ENCODE results near the gene LANCL2.
"Not testable (repeated sequence)": the region's sequence is repeated elsewhere in the genome, so short reads cannot be mapped to it uniquely, and the experiment has no call there.

Gene LANCL2

DNA sequence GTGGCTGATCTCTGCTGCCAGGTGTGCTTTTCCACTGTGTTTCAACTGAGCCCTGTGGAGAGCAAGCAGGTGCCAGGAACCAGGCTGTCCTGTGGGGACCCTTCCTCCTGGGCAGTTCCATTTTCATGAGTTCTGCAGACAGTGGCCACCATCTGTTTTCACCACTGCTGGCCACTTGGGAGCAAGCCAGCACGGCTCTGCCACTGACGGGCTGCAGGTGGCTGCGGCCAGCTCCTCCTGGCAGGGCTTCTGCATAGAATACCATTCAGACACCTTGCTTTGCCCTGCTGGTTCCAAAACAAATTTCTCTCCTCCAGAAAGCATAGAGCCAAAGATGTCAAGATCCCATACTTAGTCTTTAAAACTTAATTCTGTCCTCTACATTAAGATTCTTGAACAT lies 48.3 kb downstream of the LANCL2 start:
- Mint-ChIP-seq H3K4me3 (no peak overlapping the region), H3K27me3 (no peaks in the 10 kb centered on the region), H3K27ac (no peak overlapping the region), H3K36me3 (peaks cover 5% of the 10 kb centered on the region), H3K9me3 (no peaks in the 10 kb centered on the region), H3K4me1 (peaks cover 3% of the 10 kb centered on the region)

DNA sequence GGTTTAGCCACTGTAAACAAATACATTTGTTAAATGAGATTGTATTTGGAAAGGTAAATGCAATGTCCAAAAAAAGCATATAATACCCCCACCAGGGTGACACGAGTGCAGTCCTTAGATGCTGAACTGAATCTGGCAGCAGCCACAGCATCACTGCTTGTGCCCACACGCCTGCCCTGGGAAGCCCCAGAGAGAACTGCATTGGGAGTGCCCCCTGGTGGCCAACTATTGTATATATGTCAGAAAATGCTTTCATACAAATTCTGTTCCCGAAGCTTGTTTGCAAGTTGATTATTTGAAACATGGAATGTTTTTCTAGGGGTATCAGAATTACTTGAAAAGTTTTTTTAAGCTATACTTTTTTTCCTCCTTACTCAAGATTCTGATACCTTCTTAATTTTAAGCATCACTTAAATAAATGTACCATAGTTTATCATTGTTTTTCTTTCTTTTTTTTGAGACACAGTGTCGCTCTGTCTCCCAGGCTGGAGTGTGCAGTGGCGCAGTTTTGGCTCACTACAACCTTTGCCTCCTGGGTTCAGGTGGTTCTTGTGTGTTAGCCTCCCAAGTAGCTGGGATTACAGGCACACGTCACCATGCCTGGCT lies 50.1 kb downstream of the LANCL2 start:
- Mint-ChIP-seq H3K4me1 (peaks cover 3% of the 10 kb centered on the region), H3K4me3 (no peak overlapping the region), H3K9me3 (no peaks in the 10 kb centered on the region), H3K27me3 (no peaks in the 10 kb centered on the region), H3K36me3 (peaks cover 7% of the 10 kb centered on the region), H3K27ac (peak overlapping the region; percentile 12)

DNA sequence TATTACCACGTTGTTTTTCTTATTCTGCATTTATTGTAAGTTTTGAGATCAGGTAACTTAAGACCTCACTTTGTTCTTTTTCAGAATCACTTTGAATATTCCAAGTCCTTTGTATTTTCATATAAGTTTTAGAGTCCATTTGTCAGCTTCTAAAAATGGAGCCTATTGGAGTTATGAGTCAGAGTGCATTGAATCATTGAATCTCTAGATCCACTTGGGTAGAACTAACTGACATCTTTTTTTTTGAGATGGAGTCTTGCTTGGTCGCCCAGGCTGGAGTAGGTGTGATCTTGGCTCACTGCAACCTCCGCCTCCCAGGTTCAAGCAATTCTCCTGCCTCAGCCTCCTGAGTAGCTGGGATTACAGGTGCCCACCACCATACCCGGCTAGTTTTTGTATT lies 52.3 kb downstream of the LANCL2 start:
- H3K27me3 Mint-ChIP-seq, H3K27ac Mint-ChIP-seq, H3K4me3 Mint-ChIP-seq, H3K36me3 Mint-ChIP-seq, H3K4me1 Mint-ChIP-seq, H3K9me3 Mint-ChIP-seq: not testable (repeated sequence)

DNA sequence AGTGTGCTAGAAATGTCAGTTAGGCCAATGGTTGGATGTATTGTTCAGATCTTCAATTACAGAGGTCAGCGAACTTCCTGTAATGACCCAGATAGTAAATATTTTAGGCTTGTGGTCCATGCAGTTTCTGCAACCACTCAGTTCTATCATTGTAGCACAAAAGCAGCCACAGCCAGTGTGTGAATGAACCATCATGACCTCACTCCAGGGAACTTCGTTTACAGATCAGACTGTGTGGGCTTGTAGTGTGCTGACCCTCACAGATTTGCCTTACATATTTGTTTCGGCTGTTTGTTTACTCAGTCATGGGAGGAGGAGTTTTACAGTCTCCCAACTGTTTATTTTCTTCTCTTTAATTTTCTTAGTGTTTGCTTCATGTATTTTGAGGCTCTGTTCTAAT lies 55.4 kb downstream of the LANCL2 start:
- Mint-ChIP-seq H3K27me3 (no peaks in the 10 kb centered on the region), H3K4me1 (no peaks in the 10 kb centered on the region), H3K9me3 (no peaks in the 10 kb centered on the region), H3K4me3 (no peak overlapping the region), H3K36me3 (peaks cover 5% of the 10 kb centered on the region), H3K27ac (no peak overlapping the region)

DNA sequence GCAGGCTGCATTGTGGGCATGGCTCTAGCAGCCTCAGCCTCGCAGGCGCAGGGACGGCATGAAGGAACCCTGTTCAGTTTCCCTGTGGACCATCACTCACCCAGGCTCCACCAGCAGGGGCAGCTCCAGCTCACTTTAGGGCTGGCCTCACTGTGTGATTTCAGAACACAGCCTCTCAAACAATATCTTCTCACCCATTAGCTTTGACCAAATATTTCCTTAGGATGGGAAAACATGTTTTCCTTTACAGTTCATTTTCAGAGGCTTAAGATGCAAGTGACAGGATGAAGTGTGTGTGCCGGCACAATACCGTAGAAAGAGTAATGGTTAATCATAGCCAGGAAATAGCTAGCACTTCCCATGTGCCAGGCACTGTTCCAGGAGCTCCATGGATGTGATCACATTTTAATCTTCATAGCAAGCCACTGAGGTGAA lies 58.2 kb downstream of the LANCL2 start:
- Mint-ChIP-seq H3K4me3 (no peak overlapping the region), H3K27ac (no peak overlapping the region), H3K27me3 (no peaks in the 10 kb centered on the region), H3K36me3 (peaks cover 9% of the 10 kb centered on the region), H3K9me3 (no peaks in the 10 kb centered on the region), H3K4me1 (peaks cover 6% of the 10 kb centered on the region)

DNA sequence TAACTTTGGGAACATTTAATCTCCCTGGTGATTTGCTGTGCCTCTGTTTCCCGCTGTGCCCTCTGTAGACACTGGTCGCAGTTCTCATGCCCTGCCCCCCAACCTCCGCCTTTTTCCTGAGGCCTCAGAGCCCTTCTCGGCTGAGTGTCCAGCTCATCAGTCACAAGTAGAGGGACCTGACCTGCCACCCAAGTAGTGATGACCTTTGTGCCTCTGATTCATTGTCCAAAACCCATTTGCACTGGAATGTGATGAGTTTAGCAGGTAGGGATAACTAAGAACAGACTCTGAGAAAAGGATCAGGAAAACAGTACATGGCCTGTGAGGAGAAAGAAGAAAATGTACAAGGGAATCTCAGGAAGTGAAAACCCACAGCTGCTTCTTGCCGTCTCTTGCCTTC lies 58.8 kb downstream of the LANCL2 start:
- Mint-ChIP-seq H3K4me3 (no peak overlapping the region), H3K9me3 (no peaks in the 10 kb centered on the region), H3K27me3 (no peaks in the 10 kb centered on the region), H3K4me1 (peaks cover 6% of the 10 kb centered on the region), H3K36me3 (peaks cover 9% of the 10 kb centered on the region), H3K27ac (no peak overlapping the region)

DNA sequence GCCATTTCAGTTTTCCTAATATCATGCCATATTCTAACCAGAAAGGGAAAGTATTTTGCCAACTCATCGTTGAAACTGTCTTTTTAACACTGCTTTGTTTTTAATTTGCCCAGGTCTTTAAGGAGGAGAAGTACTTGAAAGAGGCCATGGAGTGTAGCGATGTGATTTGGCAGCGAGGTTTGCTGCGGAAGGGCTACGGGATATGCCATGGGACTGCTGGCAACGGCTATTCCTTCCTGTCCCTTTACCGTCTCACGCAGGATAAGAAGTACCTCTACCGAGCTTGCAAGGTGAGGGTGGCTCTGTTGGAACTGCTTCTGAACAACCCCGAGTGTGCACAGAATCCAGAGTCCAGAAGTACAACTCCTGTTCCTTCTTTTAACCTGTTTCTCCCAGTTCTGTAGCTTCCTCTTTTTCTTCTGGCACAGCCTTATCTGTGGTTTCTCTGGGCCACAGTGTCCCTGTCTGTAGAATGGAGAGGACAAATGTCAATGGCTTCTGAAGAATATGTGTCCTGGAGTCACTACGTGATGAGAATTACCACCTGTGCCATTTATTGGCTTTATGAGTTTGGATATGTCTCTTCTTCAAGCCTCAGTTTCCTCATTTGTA lies 60.1 kb downstream of the LANCL2 start:
- Mint-ChIP-seq H3K4me1 (peaks cover 6% of the 10 kb centered on the region), H3K27me3 (no peaks in the 10 kb centered on the region), H3K36me3 (peaks cover 8% of the 10 kb centered on the region), H3K4me3 (no peak overlapping the region), H3K9me3 (no peaks in the 10 kb centered on the region), H3K27ac (no peak overlapping the region)

DNA sequence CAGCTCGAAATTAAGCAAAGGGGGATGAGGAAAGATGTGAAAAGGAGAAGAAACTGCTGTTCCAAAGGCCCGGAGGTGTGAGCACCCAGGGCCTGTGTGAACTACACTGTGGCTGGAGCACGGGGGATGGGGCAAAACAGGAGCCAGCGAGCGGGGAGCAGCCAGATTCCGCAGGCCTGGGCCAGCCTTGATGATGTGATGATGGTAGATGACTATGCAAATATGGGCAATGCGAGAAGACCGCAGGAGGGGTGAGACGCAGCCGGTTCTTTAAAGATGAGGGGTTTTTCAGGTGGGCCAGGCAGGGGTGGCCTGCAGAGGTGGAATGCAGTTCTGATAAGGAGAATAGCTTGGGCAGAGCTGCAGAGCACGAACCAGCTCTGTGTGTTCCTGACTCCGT lies 61.5 kb downstream of the LANCL2 start:
- Mint-ChIP-seq H3K36me3 (peaks cover 8% of the 10 kb centered on the region), H3K4me3 (no peak overlapping the region), H3K9me3 (no peaks in the 10 kb centered on the region), H3K4me1 (peaks cover 6% of the 10 kb centered on the region), H3K27me3 (no peaks in the 10 kb centered on the region), H3K27ac (no peak overlapping the region)

DNA sequence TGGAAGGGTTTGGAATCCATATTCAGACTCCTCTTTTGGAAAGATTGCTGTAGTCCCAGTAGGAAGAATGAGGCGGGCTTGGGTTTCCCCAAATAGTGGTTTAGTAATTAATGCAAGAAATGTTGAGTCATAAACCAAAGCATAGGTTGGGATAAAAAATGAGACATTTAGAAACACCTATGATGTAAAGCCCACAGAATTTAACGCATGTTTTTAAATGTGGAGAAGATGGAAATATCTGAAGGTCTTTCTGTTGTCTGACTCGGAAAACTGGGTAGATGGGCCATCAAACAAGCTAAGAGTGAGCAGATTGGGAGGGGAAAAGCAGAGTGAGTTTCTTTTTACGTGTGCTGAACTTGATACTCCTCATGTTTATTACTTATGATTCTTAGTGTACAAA lies 62.2 kb downstream of the LANCL2 start:
- Mint-ChIP-seq H3K4me1 (peaks cover 6% of the 10 kb centered on the region), H3K36me3 (peaks cover 8% of the 10 kb centered on the region), H3K27ac (peak overlapping the region; percentile 59), H3K4me3 (no peak overlapping the region), H3K27me3 (no peaks in the 10 kb centered on the region), H3K9me3 (no peaks in the 10 kb centered on the region)

DNA sequence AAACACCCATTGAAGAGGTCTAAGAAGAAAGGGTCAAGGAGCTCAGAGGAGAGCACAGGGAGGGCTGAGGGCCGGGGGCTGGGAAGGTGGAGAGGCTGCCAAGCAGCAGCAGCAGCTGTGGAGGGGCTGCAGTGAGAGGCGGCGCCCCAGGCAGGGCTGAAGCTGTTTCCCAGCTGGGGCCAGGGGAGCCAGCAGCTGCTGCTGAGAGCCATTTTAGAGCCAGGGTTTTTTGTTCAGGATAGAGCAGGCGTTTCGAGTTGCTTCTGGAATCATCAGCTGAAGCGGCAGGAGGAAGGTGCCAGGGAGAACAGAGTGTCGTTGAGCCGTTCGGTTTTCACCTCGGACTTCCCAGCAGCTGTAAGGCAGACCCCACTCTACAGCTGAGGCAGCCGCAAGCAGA lies 62.7 kb downstream of the LANCL2 start:
- H3K9me3 Mint-ChIP-seq = no peaks in the 10 kb centered on the region
- peak overlapping the region; percentile 59 for H3K27ac Mint-ChIP-seq
- peaks cover 8% of the 10 kb centered on the region for H3K4me1 Mint-ChIP-seq
- H3K36me3 Mint-ChIP-seq = peaks cover 8% of the 10 kb centered on the region
- no peak overlapping the region for H3K4me3 Mint-ChIP-seq
- H3K27me3 Mint-ChIP-seq = no peaks in the 10 kb centered on the region

DNA sequence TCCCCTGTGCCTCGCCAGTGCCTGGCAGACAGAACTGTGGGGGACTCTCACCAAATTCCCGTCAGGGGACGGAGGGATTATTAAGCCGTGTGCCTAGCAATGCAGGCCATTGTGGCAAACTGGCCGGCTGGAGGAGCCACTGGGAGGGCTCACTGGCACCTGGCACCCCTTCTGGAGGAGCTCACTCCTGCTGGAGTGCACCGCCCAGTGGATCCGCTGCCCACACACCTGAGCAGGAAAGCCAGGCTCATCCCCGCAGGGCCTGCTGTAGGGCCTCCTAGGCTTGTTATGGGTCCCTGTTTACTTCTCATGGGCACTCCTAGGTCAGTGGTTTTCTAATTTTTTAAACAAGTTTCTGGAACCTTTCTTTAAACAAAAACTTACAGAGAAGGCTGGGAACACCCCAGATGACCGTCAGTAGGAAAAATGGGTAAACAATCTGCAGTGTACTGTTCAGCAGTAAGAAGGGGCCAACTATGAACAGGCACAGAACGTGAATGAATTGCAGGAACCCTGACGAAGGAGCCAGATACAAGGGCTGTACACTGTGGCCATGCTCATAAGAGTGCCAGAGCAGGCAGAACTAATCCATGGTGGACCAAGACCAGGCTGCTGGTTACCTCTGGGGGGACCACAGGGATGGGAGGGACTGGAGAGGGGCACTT lies 64.8 kb downstream of the LANCL2 start:
- no peak overlapping the region for H3K4me3 Mint-ChIP-seq
- no peaks in the 10 kb centered on the region for H3K9me3 Mint-ChIP-seq
- no peak overlapping the region for H3K27ac Mint-ChIP-seq
- H3K36me3 Mint-ChIP-seq = peaks cover 7% of the 10 kb centered on the region
- no peaks in the 10 kb centered on the region for H3K27me3 Mint-ChIP-seq
- peaks cover 20% of the 10 kb centered on the region for H3K4me1 Mint-ChIP-seq

DNA sequence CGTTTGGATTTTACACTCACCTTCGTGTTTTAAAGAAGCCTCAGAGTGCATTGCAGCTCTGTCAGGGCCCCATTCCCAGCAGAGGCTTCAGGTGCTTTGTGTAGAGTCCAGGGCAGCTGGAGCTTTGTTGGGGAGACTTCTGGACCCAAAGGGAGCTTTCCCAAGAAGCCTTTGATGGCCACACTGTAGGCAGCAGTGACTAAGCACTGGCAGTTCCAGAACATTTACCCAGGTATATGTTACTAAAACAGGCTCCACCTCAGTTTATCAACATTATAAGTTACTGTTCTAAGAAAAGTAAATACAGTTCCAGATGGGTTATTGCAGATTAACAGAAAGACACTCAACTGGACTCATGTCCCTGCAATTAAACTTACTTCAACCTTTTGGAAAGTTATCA lies 66.8 kb downstream of the LANCL2 start:
- Mint-ChIP-seq H3K27me3 (no peaks in the 10 kb centered on the region), H3K4me1 (peaks cover 35% of the 10 kb centered on the region), H3K27ac (no peak overlapping the region), H3K9me3 (no peaks in the 10 kb centered on the region), H3K4me3 (no peak overlapping the region), H3K36me3 (no peaks in the 10 kb centered on the region)

DNA sequence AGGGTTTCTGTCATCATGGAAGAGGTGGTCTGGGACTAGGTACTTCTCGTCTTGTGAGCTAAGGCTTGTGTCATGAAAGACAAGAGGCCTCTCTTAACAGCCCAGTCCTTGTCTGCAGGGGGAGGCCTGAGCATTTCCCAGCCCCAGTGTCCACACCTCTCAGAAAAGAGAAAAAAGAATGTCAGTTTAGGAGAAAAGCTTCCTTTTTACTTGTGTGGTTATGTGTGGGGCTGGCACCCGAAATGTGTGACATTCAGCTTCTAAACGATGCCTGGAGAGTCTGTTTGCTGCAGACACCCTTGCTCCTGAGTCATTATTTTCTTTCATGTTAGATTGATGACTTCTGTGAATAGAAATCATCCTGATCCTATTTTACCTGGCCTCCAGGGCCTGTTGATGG lies 67.4 kb downstream of the LANCL2 start:
- Mint-ChIP-seq H3K36me3 (no peaks in the 10 kb centered on the region), H3K27me3 (no peaks in the 10 kb centered on the region), H3K27ac (no peak overlapping the region), H3K4me1 (peaks cover 34% of the 10 kb centered on the region), H3K4me3 (no peak overlapping the region), H3K9me3 (no peaks in the 10 kb centered on the region)

DNA sequence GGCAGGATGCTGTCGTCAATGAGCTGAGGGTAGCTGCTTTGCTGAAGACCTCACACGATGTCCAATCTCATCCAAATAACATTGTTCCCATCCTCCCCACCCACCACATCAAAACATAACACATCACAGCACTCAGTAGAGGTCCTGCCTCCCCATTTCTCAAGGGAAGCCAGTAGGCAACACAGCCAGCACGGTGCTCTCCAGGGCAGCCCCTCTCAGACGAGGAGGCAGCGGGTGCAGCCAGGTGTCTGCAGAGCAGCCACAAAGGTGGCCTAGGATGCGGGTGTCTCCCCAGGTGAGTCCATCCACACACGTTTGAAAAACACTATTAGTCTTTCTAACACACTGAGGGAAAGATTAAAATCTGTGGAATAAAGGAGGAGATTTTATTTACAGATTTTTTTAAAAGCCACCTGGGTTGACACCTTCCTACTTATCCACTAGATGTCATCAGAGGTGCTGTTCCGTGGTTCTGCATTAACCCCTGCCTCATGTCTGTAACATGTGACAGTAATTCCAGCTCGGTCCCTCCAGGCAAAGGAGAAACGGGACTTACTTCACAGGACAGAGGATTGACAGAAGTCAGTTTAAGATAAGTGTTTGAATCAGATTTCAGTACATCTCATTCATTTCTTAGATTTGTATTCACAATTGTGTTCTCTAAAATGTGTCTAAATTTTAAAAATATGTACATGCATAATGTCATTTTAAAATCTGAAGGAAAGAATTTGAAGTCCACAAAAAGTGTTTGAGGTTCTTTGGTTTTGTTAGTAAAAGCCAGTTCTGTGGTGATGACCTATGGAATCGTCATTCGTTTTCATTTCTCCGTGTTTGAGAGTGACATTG lies 68.0 kb downstream of the LANCL2 start:
- Mint-ChIP-seq H3K27me3 (no peaks in the 10 kb centered on the region), H3K4me3 (no peak overlapping the region), H3K27ac (no peak overlapping the region)

DNA sequence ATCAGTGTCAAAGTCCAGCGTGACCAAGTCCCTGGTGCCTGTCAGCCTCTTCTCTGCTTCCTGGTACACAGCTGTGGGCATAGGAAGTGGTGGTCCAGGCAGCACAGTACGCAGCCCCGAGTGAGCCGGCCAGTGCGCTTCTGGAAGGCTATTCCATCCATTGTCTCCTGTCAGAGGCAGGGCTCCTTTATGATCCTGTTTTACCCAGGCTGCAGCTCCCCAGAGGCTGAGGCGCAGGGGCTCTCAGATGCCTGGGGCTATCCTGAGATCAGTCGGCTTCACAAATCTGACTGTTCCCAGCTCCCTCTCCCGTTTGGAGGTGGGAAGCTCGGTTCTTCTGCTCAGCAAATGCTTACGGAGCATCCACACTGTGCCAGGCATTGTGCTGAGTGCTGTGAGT lies 70.3 kb downstream of the LANCL2 start:
- no peaks in the 10 kb centered on the region for H3K27me3 Mint-ChIP-seq
- H3K9me3 Mint-ChIP-seq = no peaks in the 10 kb centered on the region
- H3K4me1 Mint-ChIP-seq = peaks cover 58% of the 10 kb centered on the region
- H3K4me3 Mint-ChIP-seq = no peak overlapping the region
- no peak overlapping the region for H3K27ac Mint-ChIP-seq
- H3K36me3 Mint-ChIP-seq = no peaks in the 10 kb centered on the region

More for the DNA sequence above, 68.0 kb downstream of the LANCL2 start:
- no peaks in the 10 kb centered on the region for H3K36me3 Mint-ChIP-seq
- no peaks in the 10 kb centered on the region for H3K9me3 Mint-ChIP-seq
- peaks cover 38% of the 10 kb centered on the region for H3K4me1 Mint-ChIP-seq

DNA sequence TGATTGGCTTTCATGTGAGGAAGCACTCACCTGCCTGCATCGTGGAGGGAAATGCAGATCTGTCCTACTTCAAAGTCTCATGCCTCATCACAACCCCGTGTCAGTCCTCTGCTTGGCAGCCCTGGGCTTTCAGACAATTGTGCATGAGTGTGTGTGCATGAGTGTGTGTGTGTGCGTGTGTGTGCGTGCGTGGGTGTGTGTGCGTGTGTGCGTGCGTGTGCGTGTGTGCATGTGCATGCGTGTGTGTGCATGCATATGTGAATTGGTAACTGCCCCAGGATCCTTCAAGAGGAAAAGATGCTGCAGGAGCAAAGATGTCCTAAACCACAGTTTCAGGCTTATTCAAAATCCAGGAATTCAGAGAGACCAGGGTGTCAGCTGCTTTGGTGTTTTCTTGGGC lies 71.3 kb downstream of the LANCL2 start:
- H3K36me3 Mint-ChIP-seq = no peaks in the 10 kb centered on the region
- no peak overlapping the region for H3K4me3 Mint-ChIP-seq
- no peak overlapping the region for H3K27ac Mint-ChIP-seq
- no peaks in the 10 kb centered on the region for H3K27me3 Mint-ChIP-seq
- H3K9me3 Mint-ChIP-seq = no peaks in the 10 kb centered on the region
- peaks cover 58% of the 10 kb centered on the region for H3K4me1 Mint-ChIP-seq

All from activated naive CD4-positive, alpha-beta T cell treated with anti-CD3 and anti-CD28 coated beads, Interleukin-2, amount 50 U/mL, for 24 hours (primary cell).